GM12878 (cell line): ENCODE results near the gene C1orf232. TPM values are rescaled to one million over a fixed set of nuclear protein-coding genes. Genes with fewer than 3 reads are reported as not detected.

Experiments
- ATAC-seq: fragments of 200-7000 bp; cut with Tn5 transposase; 3 replicates; pipeline ENCODE4 v1.9.1; 2020; ENCODE audit warnings: mild to moderate bottlenecking, moderate library complexity
- BruUV-seq: library from RNA; stranded (reverse); fragments of 400-500 nt; replicated peaks from 2 replicates; lab custom pipeline; 2021; lab: Mats Ljungman, UMichigan
- CTCF ChIA-PET: fragments of 300-600 bp; sonication (Branson Sonifier 250); formaldehyde crosslinking; extraction: SDS; loops from one replicate; lab custom pipeline; 2021; ENCODE audit warnings: inconsistent platforms; lab: Yijun Ruan, JAX
- POLR2A ChIA-PET: fragments of 350-600 bp; formaldehyde crosslinking; extraction: SDS; loops from one replicate; lab custom pipeline; 2021; ENCODE audit warnings: inconsistent platforms; lab: Charles Lee
- RAD21 ChIA-PET: fragments of 300-600 bp; sonication (Branson Sonifier 250); formaldehyde crosslinking; loops from one replicate; lab custom pipeline; 2023; ENCODE audit warnings: antibody characterized with exemption; ENCODE audit not compliant: unreplicated experiment; lab: Charles Lee
- SMC1A ChIA-PET: fragments of 300-600 bp; sonication (Branson Sonifier 250); formaldehyde crosslinking; loops from one replicate; lab custom pipeline; 2023; ENCODE audit not compliant: unreplicated experiment, uncharacterized antibody; lab: Charles Lee
- DNase-seq: peaks from one replicate; pipeline ENCODE4 v3.0.0-alpha.2; 2011; ENCODE audit warnings: low read depth, low spot score
- FAIRE-seq: peaks from 3 replicates; lab custom pipeline; 2011; peaks lifted over from hg19 to GRCh38; lab: Jason Lieb, UNC
- H2AFZ ChIP-seq: 2 replicates; pipeline ENCODE4 v1.6.0; 2011; ENCODE audit warnings: low read depth, low read length, control low read depth; ENCODE audit not compliant: control insufficient read depth
- H3K27ac ChIP-seq: 2 replicates; pipeline ENCODE4 v1.5.1; 2011; ENCODE audit warnings: control low read depth; ENCODE audit not compliant: control insufficient read depth, insufficient read depth
- H3K27me3 ChIP-seq, 2 experiments: replicated peaks in 1 of 2; 2 replicates each; pipeline versions ENCODE4 v1.6.0 to v1.6.1; 2011; ENCODE audit warnings: low read length in 1 of 2; ENCODE audit not compliant: control insufficient read depth in 2 of 2, insufficient read depth in 2 of 2
- H3K36me3 ChIP-seq, 2 experiments: 2 replicates each; pipeline ENCODE4 v1.5.1; 2011; ENCODE audit warnings: low read length in 1 of 2; ENCODE audit not compliant: control insufficient read depth in 2 of 2, insufficient read depth in 2 of 2
- H3K4me1 ChIP-seq: 2 replicates; pipeline ENCODE4 v1.6.1; 2011; ENCODE audit warnings: mild to moderate bottlenecking, low read length, moderate library complexity, mixed read lengths; ENCODE audit not compliant: control insufficient read depth, insufficient read depth
- H3K4me2 ChIP-seq: 2 replicates; pipeline ENCODE4 v1.6.0; 2011; ENCODE audit warnings: control low read depth; ENCODE audit not compliant: control insufficient read depth, insufficient read depth
- H3K4me3 ChIP-seq: fragments of 200-600 bp; sonication (generic); 2 replicates; pipeline ENCODE4 v1.5.1; 2016
- H3K79me2 ChIP-seq: 2 replicates; pipeline ENCODE4 v1.6.0; 2011; ENCODE audit warnings: low read length; ENCODE audit not compliant: control insufficient read depth, insufficient read depth
- H3K9ac ChIP-seq: 2 replicates; pipeline ENCODE4 v1.8.0; 2011; ENCODE audit warnings: low read length, control low read depth, mixed read lengths; ENCODE audit not compliant: control insufficient read depth, insufficient read depth
- H3K9me3 ChIP-seq: replicated peaks from 3 replicates; pipeline ENCODE4 v1.5.1; 2011; ENCODE audit warnings: mild to moderate bottlenecking, low read length; ENCODE audit not compliant: control insufficient read depth, insufficient read depth
- H4K20me1 ChIP-seq: 2 replicates; pipeline ENCODE4 v1.6.0; 2011; ENCODE audit not compliant: control insufficient read depth, insufficient read depth
- CBX5 ChIP-seq: sonication (generic); IDR thresholded peaks from 2 replicates; pipeline ENCODE4 v1.6.1; 2016; ENCODE audit warnings: low read depth, moderate library complexity, mild to moderate bottlenecking, inconsistent platforms
- CREB1 ChIP-seq: IDR thresholded peaks from 2 replicates; pipeline ENCODE4 v1.6.1; 2012; ENCODE audit warnings: low read depth, mild to moderate bottlenecking, inconsistent platforms
- FOXM1 ChIP-seq: IDR thresholded peaks from 2 replicates; pipeline ENCODE4 v1.6.1; 2012; ENCODE audit warnings: low read depth, mild to moderate bottlenecking, inconsistent platforms, low read length, moderate library complexity
- HDAC6 ChIP-seq: fragments of 200-600 bp; sonication (generic); IDR thresholded peaks from one replicate; pipeline ENCODE4 v1.8.0; 2017; ENCODE audit warnings: antibody characterized with exemption; ENCODE audit not compliant: unreplicated experiment
- NBN ChIP-seq: fragments of 450-650 bp; IDR thresholded peaks from 2 replicates; pipeline ENCODE4 v1.6.1; 2016
- POLR2A ChIP-seq: IDR thresholded peaks from 2 replicates; pipeline ENCODE4 v1.6.1; 2011; ENCODE audit warnings: low read depth, mild to moderate bottlenecking, low read length
- SMARCA5 ChIP-seq: fragments of 450-650 bp; IDR thresholded peaks from 2 replicates; pipeline ENCODE4 v1.6.1; 2017; ENCODE audit warnings: mild to moderate bottlenecking
- SUZ12 ChIP-seq: fragments of 200-600 bp; sonication (generic); IDR thresholded peaks from one replicate; pipeline ENCODE4 v1.6.1; 2018; ENCODE audit warnings: antibody characterized with exemption, mild to moderate bottlenecking; ENCODE audit not compliant: unreplicated experiment
- WGBS: methylation state at CpG from one replicate; pipeline ENCODE4 v1.1.6; 2016; ENCODE audit warnings: low lambda C conversion rate; ENCODE audit not compliant: insufficient replicate concordance, insufficient coverage; ENCODE audit errors: missing lambda C conversion rate; 5-methylcytosine and 5-hydroxymethylcytosine counted together
- in situ Hi-C: fragments of 300-500 bp; cut with MboI; formaldehyde crosslinking; loops from 9 replicates; pipeline ENCODE4 v1.14.3; 2018; ENCODE audit warnings: mixed read lengths
- intact Hi-C: fragments of 100-400 bp; cut with micrococcal nuclease; formaldehyde crosslinking; loops from one replicate; pipeline ENCODE4 v1.14.2; 2022; ENCODE audit not compliant: unreplicated experiment
- polyA plus RNA-seq, 11 experiments: library from polyadenylated mRNA; depleted of rRNA in 4 of 11; unstranded in 6 of 11; stranded (reverse) in 5 of 11; fragments of >200 nt; fragmentation: Nextera tagmentation in 4 of 11; fragmentation: Illumina TruSeq in 1 of 11; extraction: Ambion mirVana in 4 of 11; extraction: Trizol in 1 of 11; gene quantifications; 1 replicate in 1 of 11; 2 replicates in 10 of 11; pipeline versions ENCODE4 v1.2.1 to v1.2.3, GENCODE V29; 2011 to 2016; ENCODE audit warnings: inconsistent platforms in 2 of 11, missing spikeins in 2 of 11, low read depth in 1 of 11
- total RNA-seq, 4 experiments: library from RNA; depleted of rRNA in 3 of 4; stranded (reverse); fragments of >200 nt in 3 of 4; fragmentation: Illumina TruSeq in 1 of 4; extraction: Trizol in 1 of 4; gene quantifications; 2 replicates each; pipeline versions ENCODE4 v1.2.1 to v1.2.3, GENCODE V29; 2013 to 2021
- TF ChIP-seq, protein P1 (sequence below), 3 experiments: IDR thresholded peaks in 2 of 3; conservative IDR thresholded peaks in 1 of 3; 2 replicates each; pipeline ENCODE4 v1.5.1; 2011; ENCODE audit warnings: low read depth in 3 of 3, low read length in 3 of 3, mild to moderate bottlenecking in 3 of 3, control low read depth in 2 of 3, moderate library complexity in 2 of 3, inconsistent platforms in 1 of 3, mixed read lengths in 1 of 3; ENCODE audit not compliant: control insufficient read depth in 2 of 3, insufficient read depth in 1 of 3; ENCODE audit errors: extremely low read depth in 1 of 3
- TF ChIP-seq, protein P2 (sequence below): fragments of 450-650 bp; IDR thresholded peaks from 2 replicates; pipeline ENCODE4 v1.6.1; 2016; ENCODE audit warnings: mild to moderate bottlenecking
- TF ChIP-seq, protein P3 (sequence below): fragments of 450-650 bp; formaldehyde crosslinking; IDR thresholded peaks from 2 replicates; pipeline ENCODE4 v1.4.0; 2020; ENCODE audit warnings: mild to moderate bottlenecking, moderate library complexity

C1orf232 gene
- total and polyA plus RNA-seq, 10 of the 15 experiments (the other 5 are each of a cell fraction or from before 2014, with no cell fraction given): not detected

DNA sequence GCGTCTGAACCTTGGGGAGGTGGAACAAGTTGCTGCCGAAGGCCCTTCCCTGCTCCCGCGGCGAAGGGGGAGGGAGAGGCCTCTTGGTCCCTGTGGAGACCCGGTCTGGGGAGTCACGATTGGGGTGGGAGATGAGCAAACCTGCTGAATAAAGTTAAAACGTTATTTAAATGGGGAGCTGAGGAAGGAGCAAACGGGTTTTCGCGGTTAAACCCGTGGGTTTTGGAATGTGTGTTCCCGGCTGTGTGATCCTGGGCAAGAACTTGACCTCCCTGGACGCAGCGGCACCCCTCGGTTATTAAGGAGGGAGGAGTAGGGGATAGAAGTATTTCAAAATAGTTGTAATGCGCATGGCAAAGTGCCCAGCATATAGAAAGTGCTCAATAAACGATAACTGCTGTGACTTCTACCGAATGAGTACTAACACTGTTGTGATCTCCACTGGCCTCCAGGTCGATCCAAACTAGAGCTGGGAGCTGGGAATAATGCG lies 6.5 kb downstream of the C1orf232 start (continued):
- TF ChIP-seq, protein P1, sequence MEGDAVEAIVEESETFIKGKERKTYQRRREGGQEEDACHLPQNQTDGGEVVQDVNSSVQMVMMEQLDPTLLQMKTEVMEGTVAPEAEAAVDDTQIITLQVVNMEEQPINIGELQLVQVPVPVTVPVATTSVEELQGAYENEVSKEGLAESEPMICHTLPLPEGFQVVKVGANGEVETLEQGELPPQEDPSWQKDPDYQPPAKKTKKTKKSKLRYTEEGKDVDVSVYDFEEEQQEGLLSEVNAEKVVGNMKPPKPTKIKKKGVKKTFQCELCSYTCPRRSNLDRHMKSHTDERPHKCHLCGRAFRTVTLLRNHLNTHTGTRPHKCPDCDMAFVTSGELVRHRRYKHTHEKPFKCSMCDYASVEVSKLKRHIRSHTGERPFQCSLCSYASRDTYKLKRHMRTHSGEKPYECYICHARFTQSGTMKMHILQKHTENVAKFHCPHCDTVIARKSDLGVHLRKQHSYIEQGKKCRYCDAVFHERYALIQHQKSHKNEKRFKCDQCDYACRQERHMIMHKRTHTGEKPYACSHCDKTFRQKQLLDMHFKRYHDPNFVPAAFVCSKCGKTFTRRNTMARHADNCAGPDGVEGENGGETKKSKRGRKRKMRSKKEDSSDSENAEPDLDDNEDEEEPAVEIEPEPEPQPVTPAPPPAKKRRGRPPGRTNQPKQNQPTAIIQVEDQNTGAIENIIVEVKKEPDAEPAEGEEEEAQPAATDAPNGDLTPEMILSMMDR (IDR thresholded peaks at IDR 0.05 in 2 of 3, conservative IDR thresholded peaks at IDR 0.05 in 1 of 3; ENCODE audit: control insufficient read depth in 2 of 3, extremely low read depth in 1 of 3, insufficient read depth in 1 of 3, low read depth in 3 of 3, low read length in 3 of 3): no peak
- no peak for TF ChIP-seq CBX5

DNA sequence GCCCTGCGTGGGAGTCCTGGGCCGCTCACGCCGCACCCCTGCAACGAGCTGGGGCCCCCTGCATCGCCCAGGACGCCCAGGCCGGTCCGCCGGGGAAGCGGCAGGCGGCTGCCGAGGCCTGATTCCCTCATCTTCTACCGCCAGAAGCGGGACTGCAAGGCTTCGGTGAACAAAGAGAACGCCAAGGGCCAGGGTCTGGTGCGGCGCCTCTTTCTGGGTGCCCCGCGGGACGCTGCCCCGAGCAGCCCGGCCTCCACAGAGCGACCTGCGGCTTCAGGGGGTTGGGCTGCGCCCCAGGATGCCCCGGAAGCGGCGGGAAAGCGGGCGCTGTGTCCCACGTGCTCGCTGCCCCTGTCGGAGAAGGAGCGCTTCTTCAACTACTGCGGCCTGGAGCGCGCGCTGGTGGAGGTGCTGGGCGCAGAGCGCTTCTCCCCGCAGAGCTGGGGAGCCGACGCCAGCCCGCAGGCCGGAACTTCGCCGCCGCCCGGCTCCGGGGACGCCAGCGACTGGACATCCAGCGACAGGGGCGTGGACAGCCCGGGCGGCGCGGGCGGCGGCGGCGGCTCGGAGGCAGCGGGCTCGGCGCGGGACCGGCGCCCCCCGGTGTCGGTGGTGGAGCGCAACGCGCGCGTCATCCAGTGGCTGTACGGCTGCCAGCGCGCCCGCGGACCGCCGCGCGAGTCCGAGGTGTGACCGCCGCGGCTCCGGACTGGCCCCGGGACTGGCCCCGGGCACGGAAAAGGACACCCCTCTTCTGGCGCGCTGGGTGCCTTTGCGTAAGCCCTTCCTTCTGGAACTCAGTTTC lies 7.1 kb downstream of the C1orf232 start:
- BruUV-seq: no TSS peak
- Histone ChIP-seq H3K4me2 (peak overlapping the region; percentile 64), H2AFZ (no peak overlapping the region), H3K27ac (no peak overlapping the region), H4K20me1 (no peaks in the 10 kb centered on the region), H3K9ac (no peak overlapping the region), H3K79me2 (no peaks in the 10 kb centered on the region), H3K27me3 (peaks cover 3 to 22% of the 10 kb centered on the region in 2 experiments), H3K4me3 (no peak overlapping the region), H3K4me1 (peaks cover 4% of the 10 kb centered on the region), H3K9me3 (no peaks in the 10 kb centered on the region; the same call in 2 of the 3 replicates), H3K36me3 (no peaks in the 10 kb centered on the region)
- 5% methylated on average over 87 of the region's 98 CpGs for WGBS
- DNase-seq (no peak), FAIRE-seq (no peak), ATAC-seq (peak; percentile 70)
- in situ Hi-C loops: no loop called here
- SMC1A ChIA-PET: no interaction called here
- RAD21 ChIA-PET: no interaction called here
- intact Hi-C loops: loop anchor here (5.0 to 10.0 kb wide), 2 partner anchors 54 to 233 kb away; no protein-coding TSS in a partner anchor
- CTCF ChIA-PET: interaction anchor here (1.0 kb wide), 1 partner anchor 16 kb away, joined by 3 read pairs; no protein-coding TSS in a partner anchor
- POLR2A ChIA-PET: no interaction called here
- TF ChIP-seq, protein P1 (IDR thresholded peaks at IDR 0.05 in 2 of 3, conservative IDR thresholded peaks at IDR 0.05 in 1 of 3; ENCODE audit: control insufficient read depth in 2 of 3, extremely low read depth in 1 of 3, insufficient read depth in 1 of 3, low read depth in 3 of 3, low read length in 3 of 3): peak in 1 of 3 experiments; percentile 12; a peak in 2 of 6 replicates
- TF ChIP-seq FOXM1 (no peak), POLR2A (no peak), SUZ12 (peak; percentile 30), HDAC6 (peak; percentile 99), SMARCA5 (no peak), NBN (no peak), CREB1 (no peak)
- TF ChIP-seq, protein P2, sequence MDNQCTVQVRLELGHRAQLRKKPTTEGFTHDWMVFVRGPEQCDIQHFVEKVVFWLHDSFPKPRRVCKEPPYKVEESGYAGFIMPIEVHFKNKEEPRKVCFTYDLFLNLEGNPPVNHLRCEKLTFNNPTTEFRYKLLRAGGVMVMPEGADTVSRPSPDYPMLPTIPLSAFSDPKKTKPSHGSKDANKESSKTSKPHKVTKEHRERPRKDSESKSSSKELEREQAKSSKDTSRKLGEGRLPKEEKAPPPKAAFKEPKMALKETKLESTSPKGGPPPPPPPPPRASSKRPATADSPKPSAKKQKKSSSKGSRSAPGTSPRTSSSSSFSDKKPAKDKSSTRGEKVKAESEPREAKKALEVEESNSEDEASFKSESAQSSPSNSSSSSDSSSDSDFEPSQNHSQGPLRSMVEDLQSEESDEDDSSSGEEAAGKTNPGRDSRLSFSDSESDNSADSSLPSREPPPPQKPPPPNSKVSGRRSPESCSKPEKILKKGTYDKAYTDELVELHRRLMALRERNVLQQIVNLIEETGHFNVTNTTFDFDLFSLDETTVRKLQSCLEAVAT: no peak
- TF ChIP-seq, protein P3, sequence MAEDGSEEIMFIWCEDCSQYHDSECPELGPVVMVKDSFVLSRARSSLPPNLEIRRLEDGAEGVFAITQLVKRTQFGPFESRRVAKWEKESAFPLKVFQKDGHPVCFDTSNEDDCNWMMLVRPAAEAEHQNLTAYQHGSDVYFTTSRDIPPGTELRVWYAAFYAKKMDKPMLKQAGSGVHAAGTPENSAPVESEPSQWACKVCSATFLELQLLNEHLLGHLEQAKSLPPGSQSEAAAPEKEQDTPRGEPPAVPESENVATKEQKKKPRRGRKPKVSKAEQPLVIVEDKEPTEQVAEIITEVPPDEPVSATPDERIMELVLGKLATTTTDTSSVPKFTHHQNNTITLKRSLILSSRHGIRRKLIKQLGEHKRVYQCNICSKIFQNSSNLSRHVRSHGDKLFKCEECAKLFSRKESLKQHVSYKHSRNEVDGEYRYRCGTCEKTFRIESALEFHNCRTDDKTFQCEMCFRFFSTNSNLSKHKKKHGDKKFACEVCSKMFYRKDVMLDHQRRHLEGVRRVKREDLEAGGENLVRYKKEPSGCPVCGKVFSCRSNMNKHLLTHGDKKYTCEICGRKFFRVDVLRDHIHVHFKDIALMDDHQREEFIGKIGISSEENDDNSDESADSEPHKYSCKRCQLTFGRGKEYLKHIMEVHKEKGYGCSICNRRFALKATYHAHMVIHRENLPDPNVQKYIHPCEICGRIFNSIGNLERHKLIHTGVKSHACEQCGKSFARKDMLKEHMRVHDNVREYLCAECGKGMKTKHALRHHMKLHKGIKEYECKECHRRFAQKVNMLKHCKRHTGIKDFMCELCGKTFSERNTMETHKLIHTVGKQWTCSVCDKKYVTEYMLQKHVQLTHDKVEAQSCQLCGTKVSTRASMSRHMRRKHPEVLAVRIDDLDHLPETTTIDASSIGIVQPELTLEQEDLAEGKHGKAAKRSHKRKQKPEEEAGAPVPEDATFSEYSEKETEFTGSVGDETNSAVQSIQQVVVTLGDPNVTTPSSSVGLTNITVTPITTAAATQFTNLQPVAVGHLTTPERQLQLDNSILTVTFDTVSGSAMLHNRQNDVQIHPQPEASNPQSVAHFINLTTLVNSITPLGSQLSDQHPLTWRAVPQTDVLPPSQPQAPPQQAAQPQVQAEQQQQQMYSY: no peak
